Keratinocyte (primary cell): ENCODE measurements around the gene ALOX12B. TPM values are rescaled to one million over a fixed set of nuclear protein-coding genes. Genes with fewer than 3 reads are reported as not detected.

Source experiments
- DNase-seq: peaks from one replicate; pipeline ENCODE4 v3.0.0-alpha.2; 2011; ENCODE audit warnings: low read depth, missing footprints, low spot score
- FAIRE-seq: peaks from 2 replicates; lab custom pipeline; 2011; peaks lifted over from hg19 to GRCh38; lab: Jason Lieb, UNC
- H2AFZ ChIP-seq: 2 replicates; pipeline ENCODE4 v1.6.0; 2012; ENCODE audit warnings: low read length, control low read depth, inconsistent platforms; ENCODE audit not compliant: control insufficient read depth
- H3K27ac ChIP-seq: 2 replicates; pipeline ENCODE4 v1.5.1; 2011; ENCODE audit warnings: low read length; ENCODE audit not compliant: control insufficient read depth, insufficient read depth
- H3K27me3 ChIP-seq: 3 replicates; pipeline ENCODE4 v1.6.0; 2011; ENCODE audit warnings: low read length; ENCODE audit not compliant: control insufficient read depth, insufficient read depth; ENCODE audit errors: extremely low read depth
- H3K36me3 ChIP-seq, 2 experiments: 2 replicates in 1 of 2; 3 replicates in 1 of 2; pipeline ENCODE4 v1.5.1; 2011; ENCODE audit warnings: low read length in 2 of 2, mild to moderate bottlenecking in 1 of 2; ENCODE audit not compliant: control insufficient read depth in 2 of 2, insufficient read depth in 2 of 2; ENCODE audit errors: extremely low read depth in 1 of 2
- H3K4me1 ChIP-seq: 3 replicates; pipeline ENCODE4 v1.5.1; 2011; ENCODE audit warnings: low read length; ENCODE audit not compliant: control insufficient read depth, insufficient read depth; ENCODE audit errors: extremely low read depth
- H3K4me2 ChIP-seq: 3 replicates; pipeline ENCODE4 v1.6.0; 2011; ENCODE audit warnings: low read depth, low read length; ENCODE audit not compliant: control insufficient read depth, insufficient read depth; ENCODE audit errors: extremely low read depth
- H3K4me3 ChIP-seq, 3 experiments: fragments of 200-600 bp in 1 of 3; sonication (generic) in 1 of 3; 2 replicates in 2 of 3; 3 replicates in 1 of 3; pipeline ENCODE4 v1.5.1; 2011 to 2016; ENCODE audit warnings: low read length in 3 of 3, mild to moderate bottlenecking in 3 of 3, control low read depth in 2 of 3, inconsistent platforms in 1 of 3, low read depth in 1 of 3, mixed read lengths in 1 of 3, mixed run types in 1 of 3, moderate library complexity in 1 of 3; ENCODE audit not compliant: control insufficient read depth in 2 of 3, insufficient read depth in 2 of 3; ENCODE audit errors: extremely low read depth in 1 of 3
- H3K79me2 ChIP-seq: 2 replicates; pipeline ENCODE4 v1.6.0; 2012; ENCODE audit warnings: low read length; ENCODE audit not compliant: control insufficient read depth, insufficient read depth
- H3K9ac ChIP-seq: 3 replicates; pipeline ENCODE4 v1.6.0; 2011; ENCODE audit warnings: low read length; ENCODE audit not compliant: control insufficient read depth, insufficient read depth; ENCODE audit errors: extremely low read depth
- H3K9me1 ChIP-seq: 3 replicates; pipeline ENCODE4 v1.6.0; 2011; ENCODE audit warnings: low read length; ENCODE audit not compliant: control insufficient read depth, insufficient read depth; ENCODE audit errors: extremely low read depth
- H3K9me3 ChIP-seq: 2 replicates; pipeline ENCODE4 v1.5.1; 2012; ENCODE audit warnings: low read depth, low read length; ENCODE audit not compliant: control insufficient read depth
- H4K20me1 ChIP-seq: 3 replicates; pipeline ENCODE4 v1.6.0; 2011; ENCODE audit warnings: low read length; ENCODE audit not compliant: control insufficient read depth, insufficient read depth; ENCODE audit errors: extremely low read depth
- CTCF ChIP-seq, 3 experiments: IDR thresholded peaks in 1 of 3; conservative IDR thresholded peaks in 1 of 3; optimal IDR thresholded peaks in 1 of 3; 2 replicates in 2 of 3; 3 replicates in 1 of 3; pipeline versions ENCODE3 to v1.5.1; 2011; ENCODE audit warnings: low read length in 3 of 3, mild to moderate bottlenecking in 3 of 3, moderate library complexity in 2 of 3, control low read depth in 1 of 3, inconsistent platforms in 1 of 3; ENCODE audit not compliant: insufficient read depth in 2 of 3; ENCODE audit errors: extremely low read depth in 1 of 3
- EZH2 ChIP-seq: IDR thresholded peaks from one replicate; pipeline ENCODE4 v1.6.1; 2012; ENCODE audit warnings: inconsistent platforms, mild to moderate bottlenecking, low read length, moderate library complexity
- dilution Hi-C: fragments of 300-500 bp; cut with MboI; formaldehyde crosslinking; loops from one replicate; pipeline ENCODE4 v1.7.0; 2020; ENCODE audit warnings: low sequenced_read_pairs; ENCODE audit not compliant: extremely low pct_ligation_motif_present
- polyA plus RNA-seq, 5 experiments: library from polyadenylated mRNA; depleted of rRNA in 3 of 5; stranded (reverse) in 3 of 5; stranded (forward) in 1 of 5; unstranded in 1 of 5; fragments of >200 nt; gene quantifications; 1 replicate in 1 of 5; 2 replicates in 3 of 5; 3 replicates in 1 of 5; pipeline versions ENCODE4 v1.2.1 to v1.2.3, GENCODE V29; 2011 to 2012; ENCODE audit warnings: missing spikeins in 2 of 5, low read depth in 1 of 5, low replicate concordance in 1 of 5

ALOX12B gene
- polyA plus RNA-seq, 1 donor (not counting 4 experiments of a cell fraction or from before 2014, with no cell fraction given) = 0.47 TPM

GRCh38 chr17:8075081-8075480, 12.4 kb downstream of the ALOX12B start:
- DNase-seq = no peak
- H3K9ac ChIP-seq = no peak overlapping the region
- no peaks in the 10 kb centered on the region for H3K36me3 ChIP-seq
- no peak overlapping the region for H3K27ac ChIP-seq
- no peak overlapping the region for H3K4me3 ChIP-seq
- H3K9me3 ChIP-seq = no peaks in the 10 kb centered on the region
- no peak for FAIRE-seq
- H3K9me1 ChIP-seq = no peaks in the 10 kb centered on the region
- H4K20me1 ChIP-seq = no peaks in the 10 kb centered on the region
- H3K79me2 ChIP-seq = no peaks in the 10 kb centered on the region
- H2AFZ ChIP-seq = no peak overlapping the region
- no peak for TF ChIP-seq CTCF (optimal IDR thresholded peaks at IDR 0.05 in 1 of 3, IDR thresholded peaks at IDR 0.05 in 1 of 3, conservative IDR thresholded peaks at IDR 0.05 in 1 of 3; ENCODE audit: extremely low read depth in 1 of 3, insufficient read depth in 2 of 3, low read length in 3 of 3)
- no peak for TF ChIP-seq EZH2
- dilution Hi-C loops = no loop called here
- peaks cover 18% of the 10 kb centered on the region for H3K4me1 ChIP-seq
- H3K27me3 ChIP-seq = peaks cover 43% of the 10 kb centered on the region
- H3K4me2 ChIP-seq = no peak overlapping the region

- Histone ChIP-seq H3K9me3 (no peaks in the 10 kb centered on the region), H3K9ac (no peak overlapping the region), H3K27ac (no peak overlapping the region), H3K4me3 (no peak overlapping the region), H3K79me2 (no peaks in the 10 kb centered on the region), H2AFZ (no peak overlapping the region), H3K27me3 (peaks cover 43% of the 10 kb centered on the region), H3K36me3 (no peaks in the 10 kb centered on the region), H3K9me1 (no peaks in the 10 kb centered on the region), H3K4me1 (peaks cover 14% of the 10 kb centered on the region), H4K20me1 (no peaks in the 10 kb centered on the region), H3K4me2 (no peak overlapping the region)
- FAIRE-seq = no peak
- DNase-seq = no peak
- dilution Hi-C loops = no loop called here
- no peak for TF ChIP-seq CTCF (optimal IDR thresholded peaks at IDR 0.05 in 1 of 3, IDR thresholded peaks at IDR 0.05 in 1 of 3, conservative IDR thresholded peaks at IDR 0.05 in 1 of 3; ENCODE audit: extremely low read depth in 1 of 3, insufficient read depth in 2 of 3, low read length in 3 of 3)
- TF ChIP-seq EZH2 = no peak
These were observed 13.0 kb downstream of the ALOX12B start for GRCh38 chr17:8074554-8074953.
